Ishikawa (cell line): ENCODE data around the gene DUS1L.

Experiments
- CREB1 ChIP-seq: IDR thresholded peaks from 2 replicates; pipeline ENCODE4 v1.6.1; 2012; ENCODE audit warnings: low read depth
- EGR1 ChIP-seq: IDR thresholded peaks from 2 replicates; pipeline ENCODE4 v1.6.1; 2012
- EP300 ChIP-seq: IDR thresholded peaks from 2 replicates; pipeline ENCODE4 v1.6.1; 2012; ENCODE audit warnings: borderline replicate concordance
- NFIC ChIP-seq: IDR thresholded peaks from 2 replicates; pipeline ENCODE4 v1.6.1; 2012
- RAD21 ChIP-seq: IDR thresholded peaks from 2 replicates; pipeline ENCODE4 v1.6.1; 2012; ENCODE audit warnings: low read depth
- TAF1 ChIP-seq: IDR thresholded peaks from 2 replicates; pipeline ENCODE4 v1.6.1; 2012; ENCODE audit warnings: low read depth, mild to moderate bottlenecking
- ZBTB7A ChIP-seq: IDR thresholded peaks from 2 replicates; pipeline ENCODE4 v1.6.1; 2012; ENCODE audit warnings: low read depth
- TF ChIP-seq, protein P1 (sequence below): IDR thresholded peaks from 2 replicates; pipeline ENCODE4 v1.6.1; 2012
- TF ChIP-seq, protein P2 (sequence below): IDR thresholded peaks from 2 replicates; pipeline ENCODE4 v1.6.1; 2012; ENCODE audit warnings: low read depth, mild to moderate bottlenecking

GRCh38 chr17:82056729-82057621, 8.6 kb downstream of the DUS1L start:
- TF ChIP-seq, protein P1, sequence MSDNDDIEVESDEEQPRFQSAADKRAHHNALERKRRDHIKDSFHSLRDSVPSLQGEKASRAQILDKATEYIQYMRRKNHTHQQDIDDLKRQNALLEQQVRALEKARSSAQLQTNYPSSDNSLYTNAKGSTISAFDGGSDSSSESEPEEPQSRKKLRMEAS, result no peak
- TF ChIP-seq RAD21 (no peak), EP300 (no peak), EGR1 (no peak), ZBTB7A (no peak), CREB1 (no peak), NFIC (no peak), TAF1 (no peak)
- TF ChIP-seq, protein P2, sequence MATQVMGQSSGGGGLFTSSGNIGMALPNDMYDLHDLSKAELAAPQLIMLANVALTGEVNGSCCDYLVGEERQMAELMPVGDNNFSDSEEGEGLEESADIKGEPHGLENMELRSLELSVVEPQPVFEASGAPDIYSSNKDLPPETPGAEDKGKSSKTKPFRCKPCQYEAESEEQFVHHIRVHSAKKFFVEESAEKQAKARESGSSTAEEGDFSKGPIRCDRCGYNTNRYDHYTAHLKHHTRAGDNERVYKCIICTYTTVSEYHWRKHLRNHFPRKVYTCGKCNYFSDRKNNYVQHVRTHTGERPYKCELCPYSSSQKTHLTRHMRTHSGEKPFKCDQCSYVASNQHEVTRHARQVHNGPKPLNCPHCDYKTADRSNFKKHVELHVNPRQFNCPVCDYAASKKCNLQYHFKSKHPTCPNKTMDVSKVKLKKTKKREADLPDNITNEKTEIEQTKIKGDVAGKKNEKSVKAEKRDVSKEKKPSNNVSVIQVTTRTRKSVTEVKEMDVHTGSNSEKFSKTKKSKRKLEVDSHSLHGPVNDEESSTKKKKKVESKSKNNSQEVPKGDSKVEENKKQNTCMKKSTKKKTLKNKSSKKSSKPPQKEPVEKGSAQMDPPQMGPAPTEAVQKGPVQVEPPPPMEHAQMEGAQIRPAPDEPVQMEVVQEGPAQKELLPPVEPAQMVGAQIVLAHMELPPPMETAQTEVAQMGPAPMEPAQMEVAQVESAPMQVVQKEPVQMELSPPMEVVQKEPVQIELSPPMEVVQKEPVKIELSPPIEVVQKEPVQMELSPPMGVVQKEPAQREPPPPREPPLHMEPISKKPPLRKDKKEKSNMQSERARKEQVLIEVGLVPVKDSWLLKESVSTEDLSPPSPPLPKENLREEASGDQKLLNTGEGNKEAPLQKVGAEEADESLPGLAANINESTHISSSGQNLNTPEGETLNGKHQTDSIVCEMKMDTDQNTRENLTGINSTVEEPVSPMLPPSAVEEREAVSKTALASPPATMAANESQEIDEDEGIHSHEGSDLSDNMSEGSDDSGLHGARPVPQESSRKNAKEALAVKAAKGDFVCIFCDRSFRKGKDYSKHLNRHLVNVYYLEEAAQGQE, result no peak
